Measurements from ENCODE around the gene CFL1.

The CFL1 gene

DNA sequence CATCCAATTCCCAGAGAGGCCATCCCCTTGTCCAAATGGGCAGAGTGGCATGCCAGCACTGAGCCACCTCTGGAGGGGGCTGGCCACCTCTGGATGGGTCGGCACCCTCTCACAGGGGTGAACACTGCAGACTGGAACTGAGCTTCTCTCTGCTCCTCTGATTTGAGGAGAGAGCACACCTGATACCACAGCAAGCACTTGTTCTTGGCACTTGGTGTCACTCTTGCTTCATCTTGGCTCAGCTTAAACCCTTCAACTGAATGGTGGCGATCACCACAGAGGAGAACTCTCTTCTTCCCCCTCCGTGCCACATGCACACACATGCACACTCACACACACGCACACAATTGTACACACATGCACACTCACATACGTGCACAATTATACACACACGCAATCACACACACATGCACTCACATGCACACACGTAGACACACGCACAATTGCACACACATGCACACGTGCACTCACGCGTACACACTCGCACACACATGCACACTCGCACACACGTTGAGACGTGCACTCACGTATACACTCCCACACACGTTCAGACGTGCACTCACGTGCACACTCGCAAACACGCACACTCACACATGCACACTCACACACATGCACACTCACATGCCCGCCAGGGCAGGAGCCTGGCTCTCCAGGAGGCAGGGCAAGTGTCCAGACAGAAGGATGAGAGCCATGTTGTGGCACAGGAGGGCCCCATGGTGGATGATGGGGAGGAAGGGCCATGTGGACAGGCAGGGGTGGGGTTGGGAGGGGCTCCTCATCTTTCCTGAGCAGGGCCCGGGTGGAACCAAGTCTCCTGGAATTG is 47.7 kb downstream of the CFL1 start:
- TF ChIP-seq CTCF (IDR thresholded peaks at IDR 0.05; ENCODE audit: low read depth, low read length) = no peak
- no peak for DNase-seq (ENCODE audit: low read depth in 2 of 2)
- no peak overlapping the region for H3K4me3 ChIP-seq (replicated peaks in 1 of 2; ENCODE audit: low read depth in 2 of 2, low read length in 2 of 2)

DNA sequence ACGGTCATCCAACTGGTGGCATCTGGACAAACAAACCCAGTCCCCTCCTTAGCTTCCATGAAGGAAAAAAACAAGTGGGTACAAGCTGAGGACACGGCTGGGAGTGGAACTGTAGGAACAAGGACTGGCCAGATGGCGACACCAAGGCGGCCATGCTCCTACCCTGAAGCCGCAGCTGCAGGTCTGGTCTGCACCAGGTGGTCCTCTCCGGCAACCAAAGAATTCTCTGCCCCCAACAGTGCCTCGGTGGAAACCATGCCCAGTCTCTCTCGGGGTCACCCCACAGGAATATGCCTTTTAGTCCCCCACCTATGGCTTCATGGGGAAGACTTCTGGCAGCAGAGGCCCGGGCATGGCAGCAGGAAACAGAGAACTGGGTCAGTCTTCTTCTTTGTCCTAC is 48.5 kb downstream of the CFL1 start:
- no peak for DNase-seq (ENCODE audit: low read depth in 2 of 2)
- no peak for TF ChIP-seq CTCF (IDR thresholded peaks at IDR 0.05; ENCODE audit: low read depth, low read length)
- no peak overlapping the region for H3K4me3 ChIP-seq (replicated peaks in 1 of 2; ENCODE audit: low read depth in 2 of 2, low read length in 2 of 2)

DNA sequence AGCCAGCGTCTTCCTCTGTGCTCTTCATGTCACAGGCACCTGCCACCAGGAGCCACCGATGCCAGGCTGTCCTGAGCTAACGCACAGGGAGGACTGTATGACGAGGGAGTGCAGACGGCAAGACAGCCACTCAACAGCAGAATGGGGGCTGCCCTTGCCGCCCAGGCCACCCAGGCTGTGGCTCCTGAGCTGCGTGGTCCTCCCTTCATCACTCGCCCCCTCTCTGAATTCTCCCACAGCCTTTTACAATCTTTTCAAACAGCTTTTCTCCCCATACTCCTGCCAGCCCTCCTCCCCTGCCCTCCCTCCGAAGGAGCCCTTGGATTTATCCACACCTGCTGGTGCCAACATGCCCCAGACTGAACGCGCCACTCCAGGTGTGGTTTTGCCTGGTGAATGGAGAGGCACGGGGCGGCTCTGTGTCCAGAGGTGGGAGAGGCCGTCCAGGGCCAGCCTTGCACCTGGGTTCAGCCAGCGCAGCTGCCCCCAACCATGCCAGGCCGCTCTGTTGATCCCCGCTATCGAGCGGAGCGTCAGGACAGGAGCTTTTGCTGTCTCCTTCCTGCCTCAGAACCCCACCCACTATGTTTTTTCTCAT is 49.1 kb downstream of the CFL1 start:
- no peak overlapping the region for H3K4me3 ChIP-seq (replicated peaks in 1 of 2; ENCODE audit: low read depth in 2 of 2, low read length in 2 of 2)
- no peak for DNase-seq (ENCODE audit: low read depth in 2 of 2)
- no peak for TF ChIP-seq CTCF (IDR thresholded peaks at IDR 0.05; ENCODE audit: low read depth, low read length)

DNA sequence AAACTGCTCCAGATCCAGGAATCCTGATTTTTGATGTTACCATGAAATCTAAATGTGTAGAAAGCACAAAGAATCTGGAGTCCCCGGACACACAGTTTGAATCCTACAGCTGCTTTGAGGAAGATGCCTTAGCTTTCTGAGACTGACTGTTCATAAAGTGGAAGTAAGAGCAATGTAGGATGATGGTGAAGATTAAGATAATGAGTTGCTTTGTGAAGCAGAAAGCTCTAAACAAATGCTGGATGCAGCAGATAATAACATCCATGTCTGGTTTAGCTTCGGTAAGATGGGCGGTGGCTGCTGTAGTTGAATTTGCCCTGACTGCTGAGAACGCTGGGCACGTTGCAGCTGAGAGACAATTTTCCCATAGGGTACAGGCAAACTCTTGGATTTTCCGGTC is 51.0 kb downstream of the CFL1 start:
- H3K4me3 ChIP-seq (replicated peaks in 1 of 2; ENCODE audit: low read depth in 2 of 2, low read length in 2 of 2) = no peak overlapping the region
- TF ChIP-seq CTCF (IDR thresholded peaks at IDR 0.05; ENCODE audit: low read depth, low read length) = no peak
- no peak for DNase-seq (ENCODE audit: low read depth in 2 of 2)

Measured in cardiac fibroblast (primary cell).